WI38 (cell line): Measurements from ENCODE around the gene NDN.
"Not testable (repeated sequence)": the region's sequence is repeated elsewhere in the genome, so short reads cannot be mapped to it uniquely, and the experiment has no call there.

Experiments
- H3K4me3 ChIP-seq: 2 replicates; pipeline ENCODE4 v1.5.1; 2011; ENCODE audit warnings: low read depth, mild to moderate bottlenecking, control low read depth, low read length
- TF ChIP-seq, protein P1 (sequence below): IDR thresholded peaks from 2 replicates; pipeline ENCODE4 v1.5.1; 2012; ENCODE audit warnings: low read depth, mild to moderate bottlenecking, control low read depth, low read length

Gene NDN, protein sequence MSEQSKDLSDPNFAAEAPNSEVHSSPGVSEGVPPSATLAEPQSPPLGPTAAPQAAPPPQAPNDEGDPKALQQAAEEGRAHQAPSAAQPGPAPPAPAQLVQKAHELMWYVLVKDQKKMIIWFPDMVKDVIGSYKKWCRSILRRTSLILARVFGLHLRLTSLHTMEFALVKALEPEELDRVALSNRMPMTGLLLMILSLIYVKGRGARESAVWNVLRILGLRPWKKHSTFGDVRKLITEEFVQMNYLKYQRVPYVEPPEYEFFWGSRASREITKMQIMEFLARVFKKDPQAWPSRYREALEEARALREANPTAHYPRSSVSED

DNA sequence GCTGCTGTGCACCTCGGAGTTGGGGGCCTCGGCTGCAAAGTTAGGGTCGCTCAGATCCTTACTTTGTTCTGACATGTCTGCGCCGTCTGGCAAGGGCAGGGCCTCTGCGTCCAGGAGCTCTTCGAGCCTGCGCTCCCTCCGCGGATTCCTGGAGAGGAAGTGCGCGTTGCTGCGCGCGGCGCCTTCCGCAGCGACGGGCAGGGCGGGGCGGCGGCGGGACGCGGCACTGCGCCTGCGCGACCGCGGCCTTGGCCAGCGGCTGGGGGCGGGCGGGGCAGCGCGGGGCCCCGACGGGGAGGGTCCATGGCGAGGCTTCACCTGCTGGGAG is at the start of gene NDN:
NDN (minus strand) TSS at position 163 of the 328 bp plus-strand sequence; CDS start at position 75, 88 bp downstream.
- H3K4me3 ChIP-seq, result peak within 1 kb of the TSS; percentile 1; the same call in 1 of the 2 replicates
- TF ChIP-seq, protein P1, sequence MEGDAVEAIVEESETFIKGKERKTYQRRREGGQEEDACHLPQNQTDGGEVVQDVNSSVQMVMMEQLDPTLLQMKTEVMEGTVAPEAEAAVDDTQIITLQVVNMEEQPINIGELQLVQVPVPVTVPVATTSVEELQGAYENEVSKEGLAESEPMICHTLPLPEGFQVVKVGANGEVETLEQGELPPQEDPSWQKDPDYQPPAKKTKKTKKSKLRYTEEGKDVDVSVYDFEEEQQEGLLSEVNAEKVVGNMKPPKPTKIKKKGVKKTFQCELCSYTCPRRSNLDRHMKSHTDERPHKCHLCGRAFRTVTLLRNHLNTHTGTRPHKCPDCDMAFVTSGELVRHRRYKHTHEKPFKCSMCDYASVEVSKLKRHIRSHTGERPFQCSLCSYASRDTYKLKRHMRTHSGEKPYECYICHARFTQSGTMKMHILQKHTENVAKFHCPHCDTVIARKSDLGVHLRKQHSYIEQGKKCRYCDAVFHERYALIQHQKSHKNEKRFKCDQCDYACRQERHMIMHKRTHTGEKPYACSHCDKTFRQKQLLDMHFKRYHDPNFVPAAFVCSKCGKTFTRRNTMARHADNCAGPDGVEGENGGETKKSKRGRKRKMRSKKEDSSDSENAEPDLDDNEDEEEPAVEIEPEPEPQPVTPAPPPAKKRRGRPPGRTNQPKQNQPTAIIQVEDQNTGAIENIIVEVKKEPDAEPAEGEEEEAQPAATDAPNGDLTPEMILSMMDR, result no peak

DNA sequence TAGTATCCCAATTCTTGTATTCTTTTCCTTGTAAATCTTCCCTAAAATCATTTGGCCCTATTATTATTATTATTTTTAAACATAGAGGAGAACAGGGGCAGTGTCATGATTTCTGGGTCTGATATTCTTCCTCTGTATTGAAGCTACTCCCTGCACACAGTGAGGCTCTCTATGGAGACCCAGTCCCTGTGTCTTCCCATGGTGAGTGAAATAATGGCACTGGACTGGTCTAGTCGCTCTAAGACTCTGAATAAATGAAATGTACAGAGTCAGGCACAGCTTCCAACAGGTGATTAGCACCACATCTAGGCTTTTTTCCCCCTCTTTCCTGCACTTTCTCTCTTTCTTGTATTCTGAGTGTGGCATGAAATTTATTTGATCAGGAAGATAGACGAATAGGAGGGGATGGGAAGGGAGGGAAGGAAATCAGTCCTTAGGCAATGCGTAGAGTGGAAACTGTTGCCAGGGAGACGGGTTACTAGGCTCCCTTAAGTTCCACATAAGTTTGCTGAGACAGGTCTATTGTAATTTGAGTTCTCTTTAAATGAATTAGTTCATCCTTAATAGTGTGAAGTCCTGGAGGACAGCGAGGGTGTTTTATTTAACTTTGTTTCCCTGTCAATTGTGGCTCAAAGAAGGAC is 49.0 kb upstream of the NDN start:
- no peak overlapping the region for H3K4me3 ChIP-seq
- TF ChIP-seq, protein P1, result no peak

DNA sequence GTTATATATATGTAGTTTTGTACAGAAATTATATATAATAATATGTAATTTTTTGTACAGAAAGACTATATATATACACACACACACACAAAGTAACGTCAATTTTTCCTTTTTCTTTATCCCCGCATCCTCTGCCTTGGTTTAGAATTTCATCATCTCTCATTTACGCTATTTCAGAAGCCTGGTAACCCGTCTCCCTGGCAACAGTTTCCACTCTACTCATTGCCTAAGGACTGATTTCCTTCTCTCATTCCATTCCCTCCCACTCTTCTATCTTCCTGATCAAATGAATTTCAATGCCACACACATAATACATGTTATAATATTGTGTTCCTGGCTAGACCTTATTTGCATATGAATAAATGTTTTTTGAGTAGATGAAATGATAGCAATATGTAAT is 47.8 kb upstream of the NDN start:
- TF ChIP-seq, protein P1, result no peak
- H3K4me3 ChIP-seq, result no peak overlapping the region

DNA sequence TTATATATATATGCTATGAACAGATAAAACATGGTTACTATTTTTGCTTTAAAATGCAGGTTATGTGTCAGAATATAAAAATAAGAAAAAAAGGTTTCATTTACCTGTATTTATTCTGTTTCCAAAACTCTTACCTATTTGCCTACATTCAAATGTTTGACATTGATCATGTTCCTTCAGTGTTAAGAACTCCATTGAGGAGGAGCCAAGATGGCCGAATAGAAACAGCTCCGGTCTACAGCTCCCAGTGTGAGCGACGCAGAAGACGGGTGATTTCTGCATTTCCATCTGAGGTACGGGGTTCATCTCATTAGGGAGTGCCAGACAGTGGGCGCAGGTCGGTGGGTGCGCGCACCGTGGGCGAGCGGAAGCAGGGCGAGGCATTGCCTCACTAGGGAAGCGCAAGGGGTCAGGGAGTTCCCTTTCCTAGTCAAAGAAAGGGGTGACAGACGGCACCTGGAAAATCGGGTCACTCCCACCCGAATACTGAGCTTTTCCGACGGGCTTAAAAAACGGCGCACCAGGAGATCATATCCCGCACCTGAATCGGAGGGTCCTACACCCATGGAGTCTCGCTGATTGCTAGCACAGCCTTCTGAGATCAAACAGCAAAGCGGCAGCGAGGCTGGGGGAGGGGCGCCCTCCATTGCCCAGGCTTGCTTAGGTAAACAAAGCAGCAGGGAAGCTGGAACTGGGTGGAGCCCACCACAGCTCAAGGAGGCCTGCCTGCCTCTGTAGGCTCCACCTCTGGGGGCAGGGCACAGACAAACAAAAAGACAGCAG is 27.0 kb upstream of the NDN start:
- H3K4me3 ChIP-seq, result not testable (repeated sequence)

DNA sequence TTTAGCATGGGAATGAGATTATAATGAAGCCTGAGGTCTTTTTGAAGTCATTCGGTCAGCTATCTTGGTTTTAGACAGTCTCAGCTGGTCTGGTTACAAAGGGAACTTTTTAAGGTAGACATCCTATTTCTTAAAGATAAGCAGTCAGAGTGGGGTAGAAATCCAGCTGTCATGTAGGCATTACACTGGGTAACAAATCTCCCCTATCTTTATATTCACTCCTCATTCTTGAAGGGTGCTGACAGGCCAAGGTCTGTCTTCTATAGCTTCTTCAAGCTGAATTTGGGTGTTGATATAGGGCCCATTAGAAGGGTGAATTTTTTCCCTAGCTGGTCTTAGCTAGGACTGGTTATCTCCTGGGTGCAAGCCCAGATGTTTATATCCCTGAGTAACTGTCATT is 21.2 kb upstream of the NDN start:
- no peak overlapping the region for H3K4me3 ChIP-seq
- TF ChIP-seq, protein P1, result no peak

DNA sequence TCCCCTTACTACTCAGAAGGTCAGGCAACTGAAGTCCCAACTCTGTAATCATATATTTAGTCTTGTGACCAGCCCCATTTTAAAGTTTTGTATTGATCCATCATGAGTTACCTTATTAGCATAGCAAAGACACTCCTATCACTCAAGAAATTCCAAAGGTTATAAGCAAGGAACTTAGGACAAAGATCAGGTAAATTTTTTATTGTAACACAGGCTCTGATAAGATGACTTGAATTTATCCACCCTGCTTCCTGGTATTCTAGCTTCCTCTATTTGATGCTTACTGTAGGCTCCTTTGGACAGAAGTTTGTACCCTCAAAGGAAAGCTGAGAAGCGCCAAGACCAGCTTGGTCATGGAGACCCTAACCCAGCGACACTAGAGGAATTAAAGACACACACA is 8.2 kb upstream of the NDN start:
- TF ChIP-seq, protein P1, result no peak
- no peak overlapping the region for H3K4me3 ChIP-seq

DNA sequence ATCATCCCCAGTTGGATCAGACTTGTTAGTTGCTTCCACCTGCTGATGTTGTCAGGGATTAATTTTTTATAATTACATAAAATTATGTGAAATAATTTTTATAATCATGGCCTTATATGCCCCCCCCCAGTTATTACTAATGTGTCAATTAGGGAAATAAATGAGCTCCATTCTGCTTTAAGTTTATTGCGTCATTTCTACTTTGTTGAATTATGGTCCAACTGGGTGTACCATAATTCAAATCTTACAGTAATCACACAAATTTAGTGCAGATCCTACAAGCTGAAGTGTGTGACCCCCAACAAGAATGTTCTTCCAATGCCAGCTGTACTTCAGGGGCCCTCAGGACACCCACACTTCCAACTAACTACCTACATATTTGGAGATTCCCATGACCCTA is 7.5 kb upstream of the NDN start:
- H3K4me3 ChIP-seq, result no peak overlapping the region
- TF ChIP-seq, protein P1, result no peak
